ENCODE measurements around the gene PLA2G4D.
A peak's percentile ranks its signal among the peaks of the same experiment; 100 is the strongest.

Gene PLA2G4D

DNA sequence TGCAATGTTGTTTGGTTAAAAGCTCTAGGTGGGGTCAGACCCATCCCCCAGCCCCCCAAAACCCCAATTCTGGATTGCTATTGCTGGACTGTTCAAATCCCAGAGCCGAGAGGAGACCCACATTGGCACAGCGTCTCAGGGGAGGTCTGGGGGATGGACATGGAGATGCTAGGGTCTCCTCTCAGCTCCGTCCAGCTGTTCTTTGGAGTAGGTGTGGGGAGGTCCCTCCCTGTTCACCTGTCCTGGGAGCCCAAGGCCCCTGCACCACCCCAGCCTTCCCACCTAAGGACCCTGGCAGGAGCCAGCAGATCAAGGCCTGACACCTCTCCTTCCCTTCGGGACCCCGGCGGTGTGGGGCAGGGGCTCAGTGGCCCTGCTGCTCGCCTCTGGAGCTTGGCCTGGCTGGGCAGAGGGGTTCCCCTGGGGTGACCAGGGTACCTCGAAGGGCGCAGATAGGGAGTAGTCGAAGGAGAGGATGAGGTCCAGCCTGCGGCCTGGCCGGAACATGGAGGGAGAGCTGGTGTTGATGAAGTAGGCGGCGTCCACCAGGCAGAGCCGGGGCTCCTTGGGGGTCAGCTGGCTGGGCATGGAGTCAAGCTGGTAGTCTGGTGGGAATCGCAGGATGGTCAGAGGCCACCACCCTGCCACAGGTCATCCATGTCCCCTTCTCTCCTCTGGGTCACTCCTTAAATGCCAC, 23.9 kb downstream of the PLA2G4D start:
- DNase-seq (ENCODE audit: low spot score) = no peak

DNA sequence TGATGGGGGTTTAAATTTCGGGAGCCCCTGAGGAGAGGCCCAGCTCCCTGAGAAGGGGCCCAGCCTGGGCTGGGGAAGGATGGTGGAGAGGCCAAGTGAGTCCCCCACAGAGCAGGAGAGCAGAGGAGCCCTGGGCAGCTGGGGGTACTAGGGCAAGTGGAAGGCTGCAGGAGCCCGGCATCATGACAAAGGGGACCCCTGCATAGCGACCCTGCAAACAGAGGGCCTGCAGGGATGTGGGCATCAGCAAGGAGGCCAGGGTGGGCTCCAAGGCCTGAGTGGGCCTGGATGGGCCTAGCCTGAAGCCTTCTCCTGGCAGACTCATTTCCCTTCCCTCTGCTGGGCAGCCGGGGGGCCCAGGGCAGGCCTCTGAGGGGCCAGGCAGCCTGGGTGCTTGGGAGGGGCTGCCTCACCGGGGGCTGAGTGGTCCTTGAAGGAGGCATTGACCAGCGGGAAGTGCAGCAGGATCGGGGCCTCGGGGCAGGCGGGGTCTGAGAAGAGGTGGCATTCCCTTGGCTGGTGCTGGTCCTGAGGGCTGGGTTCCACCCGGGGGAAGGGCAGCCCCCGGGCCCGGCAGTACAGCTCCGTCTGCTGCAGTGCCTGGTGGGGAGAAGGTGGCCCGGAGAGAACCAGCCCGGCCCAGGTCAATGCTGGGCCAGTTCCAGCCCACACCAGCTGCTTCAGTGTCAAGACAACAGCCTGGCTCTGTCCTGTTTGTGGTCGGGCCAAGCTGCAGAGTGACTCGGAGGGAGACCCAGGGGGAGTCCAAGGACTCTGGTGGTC, 24.7 kb downstream of the PLA2G4D start:
- DNase-seq (ENCODE audit: low spot score) = no peak

DNA sequence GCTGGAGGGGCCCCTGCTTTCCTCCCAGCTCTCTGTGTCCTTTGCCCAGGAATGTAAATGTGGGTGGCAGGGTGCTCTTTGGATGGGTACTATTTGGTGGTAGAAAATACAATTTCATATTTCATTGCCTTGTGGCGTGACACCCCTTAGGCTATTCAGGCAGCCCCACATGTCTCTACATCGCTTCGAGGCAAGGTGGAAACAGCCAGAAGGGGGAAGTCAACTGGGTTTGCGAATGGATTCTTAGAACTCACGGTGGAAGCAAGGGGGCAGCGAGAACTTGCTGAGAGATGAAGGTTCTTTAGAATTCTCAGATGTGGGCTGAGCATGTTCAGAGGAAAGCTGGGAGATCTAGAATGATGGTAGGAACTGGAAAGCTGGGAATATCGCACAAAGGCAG, 25.3 kb downstream of the PLA2G4D start:
- DNase-seq (ENCODE audit: low spot score) = no peak

DNA sequence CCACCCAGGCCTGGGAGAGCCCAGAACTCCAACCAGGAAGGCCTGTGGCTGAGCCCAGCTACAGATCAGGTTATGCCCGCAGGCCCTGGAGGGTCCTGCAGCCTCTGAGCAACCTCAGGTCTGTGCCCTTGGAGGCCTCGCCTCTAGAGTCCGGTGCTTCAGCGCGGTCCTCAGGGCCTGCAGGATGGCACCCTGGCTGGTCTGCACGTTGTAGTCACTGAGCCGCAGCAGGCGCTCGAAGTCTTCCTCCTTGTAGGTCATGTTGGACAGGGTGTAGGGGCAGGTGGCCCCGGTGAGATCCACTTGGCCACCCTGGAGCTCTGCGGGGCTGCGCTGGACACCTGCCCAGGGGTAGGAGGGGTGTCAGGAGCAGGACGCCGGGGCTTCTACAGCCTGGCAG, 25.8 kb downstream of the PLA2G4D start:
- no peak for DNase-seq (ENCODE audit: low spot score)

DNA sequence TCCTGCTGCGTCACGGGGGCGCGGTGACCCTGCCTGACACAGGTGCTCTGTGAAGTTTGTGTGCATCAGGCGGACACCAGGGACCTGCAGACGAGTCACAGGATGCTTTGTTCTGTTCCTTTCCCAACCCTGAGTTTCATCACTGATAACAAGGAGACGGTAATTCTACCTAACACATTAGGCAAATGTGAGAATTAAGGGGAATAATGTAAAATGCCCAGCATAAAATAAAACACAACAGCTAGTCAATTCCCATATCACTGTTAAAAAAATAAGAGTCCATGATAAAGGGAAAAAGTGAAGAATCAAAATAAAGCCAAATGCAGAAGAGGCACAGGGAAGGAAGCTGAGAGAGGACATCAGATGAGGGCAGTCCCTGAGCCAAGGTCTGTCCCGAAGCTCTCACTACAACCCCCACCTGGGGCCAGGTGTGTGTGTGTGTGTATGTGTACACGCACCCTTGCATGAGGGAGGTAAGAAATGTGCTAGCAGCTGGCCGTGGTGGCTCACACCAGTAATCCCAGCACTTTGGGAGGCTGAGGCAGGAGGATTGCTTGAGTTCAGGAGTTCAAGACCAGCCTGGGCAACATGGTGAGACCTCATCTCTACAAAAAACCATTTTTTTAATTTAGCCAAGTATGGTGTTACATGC, 27.5 kb downstream of the PLA2G4D start:
- DNase-seq (ENCODE audit: low spot score) = no peak

DNA sequence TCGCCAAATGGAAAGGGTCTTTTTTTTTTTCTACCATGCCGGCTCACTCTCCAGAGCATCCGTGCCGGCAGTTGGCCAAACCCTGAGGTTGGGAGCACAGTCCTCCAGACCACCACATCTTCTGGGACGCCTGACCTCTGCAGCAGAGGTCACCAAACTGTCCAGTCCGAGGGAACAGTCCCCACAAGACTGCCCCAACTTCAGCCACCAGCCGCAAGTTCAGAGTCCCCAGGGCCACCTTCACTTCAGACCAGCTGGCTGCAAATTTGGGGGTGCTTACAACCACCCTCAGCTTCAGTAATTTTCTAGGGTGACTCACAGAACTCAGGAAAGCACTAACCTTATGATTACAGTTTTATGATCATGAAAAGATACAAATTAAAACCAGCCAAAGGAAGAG, 28.9 kb downstream of the PLA2G4D start:
- DNase-seq (ENCODE audit: low spot score) = no peak

DNA sequence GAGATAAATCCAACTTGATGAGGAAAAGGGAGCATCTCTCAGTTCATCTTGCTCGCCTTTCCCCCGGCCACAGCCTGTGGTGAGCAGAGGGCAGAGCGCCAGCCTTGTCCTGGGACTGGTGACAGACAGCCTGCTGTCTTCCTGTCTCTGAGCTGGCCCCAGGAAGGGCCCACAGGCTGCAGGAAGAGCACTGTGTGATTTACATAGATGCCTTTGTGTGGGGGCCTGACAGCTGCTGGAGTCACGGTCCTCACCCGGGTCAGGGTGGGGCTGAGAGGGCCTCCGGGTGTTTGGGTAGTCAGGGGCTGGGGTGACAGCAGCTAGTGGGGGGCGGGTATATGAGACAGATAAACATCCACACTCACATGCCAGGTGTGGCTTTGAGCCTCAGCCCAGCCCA, 29.3 kb downstream of the PLA2G4D start:
- peak; percentile 49 for DNase-seq (ENCODE audit: low spot score)

DNA sequence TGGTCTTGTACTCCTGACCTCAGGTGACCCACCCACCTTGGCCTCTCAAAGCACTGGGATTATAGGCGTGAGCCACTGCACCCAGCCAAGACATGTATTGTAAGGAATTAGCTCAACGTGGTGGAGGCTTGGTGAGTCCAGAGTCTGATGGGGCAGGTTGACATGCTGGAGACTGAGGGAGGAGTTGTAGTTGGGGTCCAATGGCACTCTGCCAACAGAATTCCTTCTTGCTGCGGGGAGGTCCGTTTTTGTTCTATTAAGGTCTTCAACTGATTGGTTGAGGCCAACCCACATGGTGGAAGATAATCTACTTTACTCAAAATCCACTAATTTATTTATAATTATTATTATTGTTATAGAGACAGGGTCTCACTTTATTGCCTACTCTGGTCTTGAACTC, 30.1 kb downstream of the PLA2G4D start:
- DNase-seq (ENCODE audit: low spot score) = no peak

DNA sequence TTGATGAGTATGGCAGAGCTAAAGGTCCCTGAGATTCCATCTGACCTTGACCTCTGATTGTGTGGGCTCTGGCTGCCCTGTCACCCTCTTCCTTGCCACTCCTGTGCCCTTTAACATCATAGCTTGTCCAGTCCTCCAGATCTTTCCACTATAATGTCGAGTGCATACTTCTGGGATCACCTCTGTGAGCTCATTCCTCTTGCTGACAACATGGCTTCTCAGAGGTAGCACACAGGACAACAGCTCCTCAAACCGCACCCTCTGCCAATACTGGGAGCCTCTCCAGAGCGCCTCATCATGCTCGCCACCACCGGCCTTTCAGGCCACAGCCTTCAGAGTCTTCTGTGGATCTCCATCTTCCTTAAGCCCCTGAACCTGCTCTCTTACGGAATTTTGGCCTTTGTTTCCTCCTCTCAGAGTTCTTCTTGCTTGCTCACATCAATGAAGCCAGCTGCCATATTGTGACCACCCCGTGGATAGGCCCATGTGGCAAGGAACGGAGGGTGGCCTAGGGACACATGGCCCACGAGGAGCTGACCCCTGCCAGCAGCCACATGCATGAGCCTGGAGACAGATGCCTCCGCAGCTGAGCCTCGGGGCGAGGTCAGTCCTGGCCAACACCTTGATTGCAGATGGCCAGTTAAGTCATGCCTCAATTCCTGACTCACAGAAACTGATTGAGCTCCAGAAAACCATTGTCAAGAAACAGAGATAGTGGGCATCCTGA, 31.1 kb downstream of the PLA2G4D start:
- no peak for DNase-seq (ENCODE audit: low spot score)

DNA sequence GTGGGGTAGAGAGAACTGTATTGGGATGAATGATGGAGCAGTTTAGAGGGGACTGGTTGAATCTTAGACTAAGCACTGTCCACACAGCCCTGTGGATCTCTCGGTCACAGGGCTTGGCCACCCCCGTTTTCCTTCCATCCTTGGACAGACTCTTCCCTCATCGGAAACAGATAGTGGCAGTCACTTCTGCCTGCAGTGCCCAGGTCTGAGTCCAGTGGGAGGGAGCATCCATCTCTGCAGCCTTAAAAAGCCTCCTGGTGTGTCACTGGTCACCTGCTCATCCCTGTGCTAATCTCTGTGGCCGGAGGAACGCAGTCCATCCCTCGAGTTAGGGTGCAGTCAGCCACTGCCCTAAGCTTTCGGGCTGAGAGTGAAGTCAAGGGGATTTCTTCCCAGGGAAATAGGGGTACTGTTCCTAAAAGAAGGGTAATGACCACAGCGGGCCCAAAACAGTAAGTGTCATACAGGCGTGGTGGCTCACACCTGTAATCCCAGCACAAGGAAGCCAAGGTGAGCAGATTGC, 32.0 kb downstream of the PLA2G4D start:
- no peak for DNase-seq (ENCODE audit: low spot score)

DNA sequence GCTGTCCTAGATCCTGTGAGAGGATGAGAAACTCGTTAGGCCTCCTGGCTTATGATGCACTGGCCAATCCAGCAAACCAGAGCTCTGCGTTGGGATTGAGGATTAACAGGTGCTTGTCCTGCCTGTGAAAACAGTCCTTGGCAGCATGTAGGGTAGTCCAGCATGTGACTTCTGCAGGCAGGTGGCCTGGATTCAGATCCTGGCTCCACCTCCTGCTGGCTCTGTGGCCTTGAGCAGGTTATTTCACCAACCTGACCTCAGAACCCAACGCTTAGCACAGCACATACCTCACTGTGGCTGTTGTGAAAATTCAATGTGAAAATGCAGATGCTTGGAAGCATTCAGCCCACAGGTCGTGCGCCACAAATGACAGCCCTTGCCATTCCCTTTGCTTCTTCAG, 33.6 kb downstream of the PLA2G4D start:
- DNase-seq (ENCODE audit: low spot score) = no peak

DNA sequence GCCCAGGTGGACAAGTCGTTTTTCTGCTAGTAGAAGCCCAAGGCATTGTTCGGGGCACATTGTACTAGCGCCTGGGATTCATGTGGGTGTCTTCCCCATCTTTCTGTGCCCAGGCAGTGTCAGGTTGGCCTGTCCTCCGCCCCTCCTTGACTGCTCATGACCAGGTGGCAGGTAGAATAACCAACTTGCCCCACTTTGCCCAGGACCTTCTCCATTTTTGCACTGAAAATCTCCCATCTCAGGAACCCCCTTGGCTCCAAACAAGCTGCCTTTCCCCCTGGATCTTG, 33.9 kb downstream of the PLA2G4D start:
- DNase-seq (ENCODE audit: low spot score) = no peak

DNA sequence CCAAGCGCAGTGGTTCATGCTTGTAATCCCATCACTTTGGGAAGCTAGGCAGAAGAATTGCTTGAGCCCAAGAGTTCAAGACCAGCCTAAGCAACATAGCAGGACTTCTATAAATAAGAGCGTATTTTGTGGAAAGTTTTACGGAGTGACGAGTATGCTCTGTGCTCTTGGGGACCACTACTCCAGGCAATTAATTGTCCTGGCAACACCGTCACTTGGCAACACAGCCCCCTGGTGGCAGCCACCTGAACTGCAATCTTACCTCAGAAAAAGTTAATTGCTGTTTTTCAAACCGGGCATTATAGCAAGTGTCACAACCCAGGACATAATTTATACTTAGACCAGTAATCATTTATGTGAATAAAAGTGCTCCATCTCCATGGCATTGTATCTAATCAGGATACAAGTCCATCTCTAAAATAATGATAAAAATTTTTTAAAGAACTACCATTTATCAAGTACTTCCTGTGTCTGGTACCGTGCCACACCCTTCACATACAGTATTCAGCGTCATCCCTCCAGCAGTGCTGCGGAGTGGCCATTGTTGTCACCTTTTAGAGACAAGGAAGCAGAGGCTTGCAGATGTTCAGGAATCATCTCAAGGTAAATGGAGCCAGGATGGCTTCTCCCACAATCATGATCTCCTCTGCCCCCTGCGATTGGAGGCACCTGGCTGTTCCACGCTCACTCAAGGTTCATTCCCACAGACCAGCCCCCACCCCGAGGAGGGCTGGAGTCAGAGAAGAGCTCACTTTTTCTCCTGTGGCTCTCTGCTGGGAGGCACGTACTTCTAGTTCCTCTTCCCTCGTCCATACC, 34.5 kb downstream of the PLA2G4D start:
- DNase-seq (ENCODE audit: low spot score) = peak; percentile 44

DNA sequence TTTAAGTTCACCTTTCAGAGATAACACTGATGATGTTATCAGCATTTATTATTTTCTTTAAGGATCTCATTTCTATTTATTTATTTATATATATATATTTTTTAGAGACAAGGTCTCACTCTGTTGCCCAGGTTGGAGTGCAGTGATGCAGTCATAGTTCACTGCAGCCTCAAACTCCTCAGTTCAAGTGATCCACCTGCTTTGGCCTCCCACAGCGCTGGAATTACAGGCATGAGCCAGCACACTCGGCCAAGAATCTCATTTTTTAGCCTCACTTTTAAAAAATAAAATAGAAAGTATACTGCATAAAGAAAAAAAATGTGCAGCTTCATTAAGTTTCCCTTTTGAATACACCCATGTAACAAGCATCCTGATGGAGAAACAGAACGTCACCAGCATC, 35.6 kb downstream of the PLA2G4D start:
- no peak for DNase-seq (ENCODE audit: low spot score)

DNA sequence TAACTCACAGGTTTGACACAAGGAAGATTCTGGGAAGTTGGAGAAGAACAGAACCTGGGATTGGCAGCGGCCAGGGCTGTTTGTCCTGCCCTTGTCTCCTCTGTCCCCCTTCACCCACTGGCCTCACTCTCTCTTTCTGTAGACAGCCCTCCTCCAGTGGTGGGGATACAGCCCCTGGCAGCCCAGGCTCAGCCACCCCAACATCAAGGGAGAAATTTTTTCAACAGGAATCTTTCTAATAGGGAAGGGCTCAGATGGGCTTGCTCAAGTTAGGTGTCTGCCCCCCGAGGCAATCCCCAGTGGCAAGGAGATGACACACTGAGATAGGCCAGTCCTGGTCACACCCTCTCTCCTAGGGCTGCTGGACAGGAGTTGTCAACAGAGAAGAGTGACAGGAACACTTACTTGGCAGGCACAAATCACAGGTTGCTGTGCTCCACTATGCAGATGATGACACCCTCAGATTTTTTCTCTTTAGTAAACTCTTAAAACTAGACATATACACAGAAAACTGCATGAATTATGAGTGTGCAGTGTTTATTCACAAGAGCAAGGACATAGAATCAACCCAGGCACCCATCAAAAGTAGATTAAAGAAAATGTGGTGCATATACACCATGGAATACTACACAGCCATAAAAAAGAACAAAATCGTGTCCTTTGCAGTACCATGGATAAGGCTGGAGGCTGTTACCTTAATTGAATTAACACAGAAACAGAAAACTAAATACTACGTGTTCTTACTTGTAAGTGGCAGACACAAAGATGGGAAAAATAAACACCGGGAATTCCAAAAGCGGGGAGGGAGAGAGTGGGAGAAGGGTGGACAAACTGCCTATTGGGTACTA, 36.3 kb downstream of the PLA2G4D start:
- no peak for DNase-seq (ENCODE audit: low spot score)

DNA sequence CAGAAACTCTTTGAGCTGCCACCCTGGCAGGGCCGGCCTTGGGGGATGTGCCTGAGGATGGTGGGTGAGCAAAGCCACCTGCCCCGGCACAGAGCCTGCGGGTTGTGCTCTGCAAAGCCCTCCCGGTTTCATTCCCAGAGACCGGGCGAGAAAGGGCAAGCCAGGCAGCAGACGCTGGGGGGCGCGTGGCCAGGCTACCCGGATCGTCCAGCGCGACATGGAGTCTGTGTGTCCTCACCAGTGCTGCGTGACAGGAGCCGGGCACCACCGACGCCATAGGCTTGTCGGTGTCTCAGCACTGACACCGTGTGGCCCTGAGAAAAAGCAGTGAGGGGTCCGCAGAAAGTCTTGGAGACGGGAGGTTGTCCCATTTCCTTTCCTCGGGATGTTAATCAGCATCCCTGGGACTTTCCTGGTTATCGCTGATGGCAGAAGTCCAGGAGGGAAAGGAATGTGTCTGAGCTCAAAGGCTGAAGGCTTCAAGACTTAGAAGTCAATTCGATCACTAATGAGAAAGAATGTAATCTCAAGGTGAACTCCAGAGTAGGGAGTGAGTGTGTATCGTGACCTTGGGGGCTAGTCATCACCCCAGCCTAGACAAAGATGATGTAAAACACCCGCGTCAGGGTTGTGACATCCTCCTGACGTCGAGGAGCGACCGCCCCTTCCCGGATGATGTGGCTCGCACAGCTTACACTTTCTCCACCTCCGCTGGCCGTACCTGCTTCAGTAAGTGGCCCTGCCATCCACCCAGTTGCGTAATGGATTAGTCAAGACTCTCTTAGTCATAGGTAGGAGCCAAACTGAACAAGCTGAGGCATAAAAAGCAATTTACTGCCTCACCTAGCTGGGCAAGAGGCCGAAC, 37.2 kb downstream of the PLA2G4D start:
- peak; percentile 98 for DNase-seq (ENCODE audit: low spot score)

DNA sequence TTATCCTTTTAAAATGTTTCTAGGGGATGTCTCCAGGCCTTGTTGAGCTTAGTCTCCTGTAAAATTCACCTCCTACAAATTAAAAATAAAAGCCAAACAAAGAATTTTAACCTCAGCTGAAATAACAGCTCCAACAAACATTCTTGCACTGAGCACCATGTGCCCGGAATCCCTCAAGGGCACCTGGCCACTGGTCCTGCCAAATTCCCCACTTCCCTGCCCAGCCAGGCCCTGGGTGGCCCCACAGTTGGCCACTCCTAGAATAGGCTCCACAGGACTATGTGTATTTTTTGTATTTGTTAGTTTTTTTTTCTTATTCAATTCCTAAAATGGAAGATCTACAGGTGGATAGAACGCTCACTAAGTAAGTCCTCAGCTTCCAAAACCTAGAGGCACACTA, 40.4 kb downstream of the PLA2G4D start:
- DNase-seq (ENCODE audit: low spot score) = no peak

DNA sequence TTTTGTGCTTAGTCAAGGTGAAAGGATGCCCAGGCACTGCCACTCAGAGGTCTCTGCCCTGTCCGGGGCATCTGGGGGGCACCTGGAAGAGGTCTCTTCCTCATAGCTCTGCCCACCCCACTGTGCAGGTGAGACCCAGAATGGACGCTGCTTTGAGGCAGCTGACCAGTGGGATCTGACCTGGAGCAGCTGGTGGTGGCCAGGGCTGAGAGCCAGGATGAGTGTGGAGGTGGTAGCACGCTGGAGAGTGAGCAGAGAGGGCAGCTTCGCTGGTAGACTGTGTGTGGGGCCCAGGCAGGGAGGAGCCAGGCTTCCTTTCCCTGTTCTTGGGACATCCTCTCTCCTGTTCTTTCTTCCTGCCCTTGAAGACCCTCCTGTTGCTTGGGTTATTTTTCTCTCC, 41.4 kb downstream of the PLA2G4D start:
- DNase-seq (ENCODE audit: low spot score) = no peak

DNA sequence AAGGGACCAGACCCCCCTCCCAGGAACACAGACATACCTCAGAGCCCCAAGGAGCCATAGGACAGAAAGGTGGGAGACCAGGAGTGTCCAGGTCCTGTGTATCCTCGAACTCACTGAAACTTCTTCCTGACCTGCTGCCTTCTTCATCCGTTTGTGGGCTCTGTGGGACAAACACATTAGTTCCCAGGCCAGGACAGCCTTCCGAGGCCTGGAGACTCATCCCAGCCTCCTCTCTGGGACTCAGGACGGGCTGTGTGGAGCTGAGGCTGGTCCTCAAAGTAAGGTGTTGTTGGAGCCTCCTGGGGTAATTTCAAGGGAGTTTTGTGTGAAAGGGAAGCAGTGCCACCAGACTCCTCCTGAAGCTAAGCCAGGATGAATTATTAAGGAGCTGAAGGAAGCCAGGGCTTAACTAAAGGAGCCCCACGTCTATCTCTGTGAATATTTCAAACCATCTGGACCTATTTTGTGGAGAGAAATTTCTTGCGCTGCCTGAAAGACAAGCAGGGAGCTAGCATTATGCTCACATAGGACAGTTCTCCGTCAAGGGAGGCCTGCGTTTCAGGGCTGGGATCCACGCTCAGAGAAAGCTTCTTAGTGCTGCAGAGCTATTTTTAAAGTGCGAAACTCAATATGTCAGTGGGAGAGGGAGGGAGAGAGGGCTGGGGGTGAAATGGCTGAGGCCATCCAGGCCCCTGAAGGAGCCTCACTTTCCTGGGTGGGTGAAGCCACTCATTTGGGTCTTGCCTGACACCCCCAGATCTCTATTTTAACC, 43.7 kb downstream of the PLA2G4D start:
- DNase-seq (ENCODE audit: low spot score) = no peak

Data from kidney tubule cell (primary cell).